Measurements from ENCODE around the gene BRIP1. TPM values are rescaled to one million over a fixed set of nuclear protein-coding genes. Genes with fewer than 3 reads are reported as not detected.

BRIP1 gene
- total RNA-seq, 1 experiment from 2014 or later: 20.2 TPM

GRCh38 chr17:61754124-61754523 is 109.2 kb downstream of the BRIP1 start:
- Histone ChIP-seq H2BK5ac (ENCODE audit: insufficient read length, low read length) (no peak overlapping the region), H3K4me1 (ENCODE audit: insufficient read depth, low read length) (no peaks in the 10 kb centered on the region), H3K27ac (ENCODE audit: insufficient read length, low read depth, low read length) (no peak overlapping the region), H3T11ph (ENCODE audit: low read length) (no peak overlapping the region), H3K23ac (ENCODE audit: insufficient read length, low read depth, low read length) (no peak overlapping the region), H3K79me2 (ENCODE audit: insufficient read depth, low read length) (no peaks in the 10 kb centered on the region), H4K8ac (replicated peaks; ENCODE audit: insufficient read length, low read depth, low read length) (no peak overlapping the region), H2AFZ (ENCODE audit: low read length) (no peak overlapping the region), H3K9ac (ENCODE audit: extremely low read depth, insufficient read length, low read length) (no peak overlapping the region), H2AK5ac (ENCODE audit: insufficient read length, low read length) (no peak overlapping the region), H3K56ac (ENCODE audit: insufficient read length, low read depth, low read length) (no peak overlapping the region), H2BK20ac (ENCODE audit: low read depth, low read length, poor library complexity, severe bottlenecking) (no peak overlapping the region), H3K4ac (ENCODE audit: low read depth, low read length) (no peak overlapping the region), H3K79me1 (ENCODE audit: insufficient read depth, low read depth, low read length, poor library complexity, severe bottlenecking) (no peaks in the 10 kb centered on the region), H4K91ac (ENCODE audit: insufficient read length, low read depth, low read length) (no peak overlapping the region), H3K18ac (ENCODE audit: insufficient read length, low read depth, low read length) (no peak overlapping the region), H3K9me3 (ENCODE audit: control insufficient read depth, low read depth, low read length) (no peaks in the 10 kb centered on the region), H2BK12ac (ENCODE audit: insufficient read length, low read depth, low read length) (no peak overlapping the region), H3K27me3 (ENCODE audit: insufficient read depth, low read length) (no peaks in the 10 kb centered on the region), H2BK120ac (ENCODE audit: low read depth, low read length, poor library complexity, severe bottlenecking) (no peak overlapping the region), H3K4me2 (ENCODE audit: insufficient read depth, insufficient read length, low read length) (no peak overlapping the region), H4K5ac (ENCODE audit: insufficient read length, low read depth, low read length) (no peak overlapping the region), H2BK15ac (ENCODE audit: low read depth, low read length) (no peak overlapping the region), H3K23me2 (ENCODE audit: insufficient read length, low read depth, low read length, poor library complexity, severe bottlenecking) (no peaks in the 10 kb centered on the region), H3K14ac (ENCODE audit: insufficient read depth, low read length) (no peak overlapping the region), H4K20me1 (ENCODE audit: control insufficient read depth, insufficient read depth, insufficient read length) (no peaks in the 10 kb centered on the region)
- DNase-seq: no peak
- H3K27ac Mint-ChIP-seq: peak overlapping the region in 1 of 3 experiments; percentile 76; a peak in 2 of 7 replicates
- peaks cover 0 to 3% of the 10 kb centered on the region in 2 experiments; a peak in 2 of 4 replicates for H3K4me1 Mint-ChIP-seq
- TF ChIP-seq CTCF (conservative IDR thresholded peaks at IDR 0.05): no peak
- WGBS (ENCODE audit: extremely low coverage, insufficient read length, low lambda C conversion rate): no CpG with 5 or more reads among the region's 1 CpG
- H3K4me3 Mint-ChIP-seq: no peak overlapping the region
- H3K36me3 Mint-ChIP-seq (ENCODE audit: insufficient read depth in 1 of 3, low read depth in 3 of 3): peaks cover 10 to 29% (median 29%) of the 10 kb centered on the region in 3 experiments
- H3K27me3 Mint-ChIP-seq (ENCODE audit: low read depth): no peaks in the 10 kb centered on the region
- H3K9me3 Mint-ChIP-seq: peaks cover 2 to 3% of the 10 kb centered on the region in 2 experiments; a peak in 4 of 5 replicates
